A549 (cell line): ENCODE data around the gene OTX1.

Source experiments
- BHLHE40 ChIP-seq: IDR thresholded peaks from 2 replicates; pipeline ENCODE4 v1.6.1; 2012; ENCODE audit warnings: low read depth, low read length, inconsistent platforms
- CEBPB ChIP-seq, 2 experiments: fragments of >200 bp in 1 of 2; sonication (Bioruptor Twin) in 1 of 2; formaldehyde crosslinking in 1 of 2; IDR thresholded peaks; 2 replicates each; pipeline ENCODE4 v1.6.1; 2012 to 2016
- EP300 ChIP-seq, 2 experiments: fragments of >200 bp; sonication (Bioruptor Twin); formaldehyde crosslinking; IDR thresholded peaks; 2 replicates in 1 of 2; 3 replicates in 1 of 2; pipeline ENCODE4 v1.6.1; 2016 to 2017
- HOXB5 ChIP-seq: fragments of 250-450 bp; sonication (Bioruptor Pico); IDR thresholded peaks from 2 replicates; pipeline ENCODE4 v1.5.0; 2020; ENCODE audit warnings: mild to moderate bottlenecking, moderate library complexity
- MAFK ChIP-seq: fragments of 450-650 bp; IDR thresholded peaks from 2 replicates; pipeline ENCODE4 v1.6.1; 2014; ENCODE audit not compliant: partially characterized antibody
- POLR2A ChIP-seq: IDR thresholded peaks from 2 replicates; pipeline ENCODE4 v1.6.1; 2012; ENCODE audit warnings: mild to moderate bottlenecking, low read length
- RCOR1 ChIP-seq: fragments of 150-350 bp; IDR thresholded peaks from 2 replicates; pipeline ENCODE4 v1.6.1; 2014; ENCODE audit warnings: antibody characterized with exemption, low read length, low read depth
- TFCP2L1 ChIP-seq: fragments of 250-450 bp; sonication (Bioruptor Pico); IDR thresholded peaks from 2 replicates; pipeline ENCODE4 v1.5.0; 2021; ENCODE audit warnings: mild to moderate bottlenecking
- TF ChIP-seq, protein P1 (sequence below): fragments of >200 bp; sonication (Bioruptor Twin); formaldehyde crosslinking; IDR thresholded peaks from 3 replicates; pipeline ENCODE4 v1.5.1; 2016

DNA sequence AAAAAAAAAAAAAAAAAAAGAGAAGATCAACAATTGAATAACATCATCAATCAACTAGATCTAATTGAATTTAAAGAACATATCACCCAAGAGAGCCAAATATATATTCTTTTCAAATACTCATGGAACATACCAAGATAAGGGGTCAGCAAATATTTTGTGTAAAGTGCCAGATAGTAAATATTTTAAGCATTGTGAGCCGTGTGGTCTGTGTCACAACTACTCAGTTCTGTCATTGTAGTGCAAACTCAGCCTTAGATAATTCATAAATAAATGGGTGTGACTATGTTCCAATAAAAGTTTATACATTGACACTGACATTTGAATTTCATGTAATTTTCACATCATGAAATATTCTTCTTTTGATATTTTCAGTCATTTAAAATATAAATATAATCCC, 45.9 kb downstream of the OTX1 start:
- no peak for TF ChIP-seq BHLHE40
- TF ChIP-seq, protein P1, sequence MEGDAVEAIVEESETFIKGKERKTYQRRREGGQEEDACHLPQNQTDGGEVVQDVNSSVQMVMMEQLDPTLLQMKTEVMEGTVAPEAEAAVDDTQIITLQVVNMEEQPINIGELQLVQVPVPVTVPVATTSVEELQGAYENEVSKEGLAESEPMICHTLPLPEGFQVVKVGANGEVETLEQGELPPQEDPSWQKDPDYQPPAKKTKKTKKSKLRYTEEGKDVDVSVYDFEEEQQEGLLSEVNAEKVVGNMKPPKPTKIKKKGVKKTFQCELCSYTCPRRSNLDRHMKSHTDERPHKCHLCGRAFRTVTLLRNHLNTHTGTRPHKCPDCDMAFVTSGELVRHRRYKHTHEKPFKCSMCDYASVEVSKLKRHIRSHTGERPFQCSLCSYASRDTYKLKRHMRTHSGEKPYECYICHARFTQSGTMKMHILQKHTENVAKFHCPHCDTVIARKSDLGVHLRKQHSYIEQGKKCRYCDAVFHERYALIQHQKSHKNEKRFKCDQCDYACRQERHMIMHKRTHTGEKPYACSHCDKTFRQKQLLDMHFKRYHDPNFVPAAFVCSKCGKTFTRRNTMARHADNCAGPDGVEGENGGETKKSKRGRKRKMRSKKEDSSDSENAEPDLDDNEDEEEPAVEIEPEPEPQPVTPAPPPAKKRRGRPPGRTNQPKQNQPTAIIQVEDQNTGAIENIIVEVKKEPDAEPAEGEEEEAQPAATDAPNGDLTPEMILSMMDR = no peak
- TF ChIP-seq MAFK = no peak
- TF ChIP-seq EP300 (IDR thresholded peaks at IDR 0.05) = no peak
- no peak for TF ChIP-seq RCOR1
- no peak for TF ChIP-seq POLR2A
- TF ChIP-seq TFCP2L1 (CRISPR knock-in tag) = no peak
- TF ChIP-seq HOXB5 (CRISPR knock-in tag) = no peak
- no peak for TF ChIP-seq CEBPB (IDR thresholded peaks at IDR 0.05)
